ENCODE data around the gene PYDC1.
"Not testable (repeated sequence)": the region's sequence is repeated elsewhere in the genome, so short reads cannot be mapped to it uniquely, and the experiment has no call there.

The PYDC1 gene

DNA sequence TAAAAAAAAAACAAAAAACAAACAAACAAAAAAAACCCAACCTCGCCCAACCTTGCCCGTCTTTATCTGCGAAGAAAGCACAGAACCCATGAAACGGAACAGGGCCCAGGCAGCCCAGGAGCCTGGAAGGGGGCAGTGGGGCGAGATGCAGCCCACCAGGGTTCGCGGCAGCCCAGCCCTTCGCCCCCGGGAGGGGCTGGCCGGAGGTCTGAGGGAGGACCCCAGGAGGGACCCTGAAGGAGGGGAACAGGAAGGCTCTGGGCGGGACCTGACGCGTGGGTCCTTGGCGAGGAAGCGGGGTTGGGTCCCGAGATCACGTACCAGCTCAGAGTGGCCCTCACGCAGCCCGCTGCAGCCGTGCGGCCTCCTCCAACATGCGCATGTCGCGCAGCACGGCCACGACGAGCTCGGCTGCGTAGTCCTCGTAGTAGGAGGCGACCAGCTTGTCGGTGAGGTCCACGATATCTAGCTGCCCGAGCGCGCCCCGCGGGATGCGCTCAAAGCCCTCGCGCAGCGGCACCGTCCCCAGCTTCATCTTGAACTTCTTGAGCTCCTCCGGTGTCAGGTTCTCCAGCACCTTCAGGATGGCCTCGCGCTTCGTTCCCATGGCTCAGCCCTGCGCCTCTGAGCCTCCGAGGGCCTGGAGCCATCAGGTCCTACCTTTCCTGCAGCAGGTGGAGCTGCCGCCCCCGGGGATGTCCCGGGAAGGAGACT, at the start of gene PYDC1:
PYDC1 (minus strand) TSS at position 714 of the 714 bp plus-strand sequence; CDS start at position 607, 107 bp downstream.
- no peak for DNase-seq

- peak in 3 of 4 experiments; percentile 18 to 52 (median 26) for DNase-seq
Measured at GRCh38 chr16:31265329-31266245, 48.7 kb upstream of the PYDC1 start.

- DNase-seq, result no peak
Measured at GRCh38 chr16:31262084-31262483, 45.1 kb upstream of the PYDC1 start.

- no peak for DNase-seq
Measured at GRCh38 chr16:31260136-31260931, 43.4 kb upstream of the PYDC1 start.

GRCh38 chr16:31258366-31258765, 41.4 kb upstream of the PYDC1 start:
- no peak for DNase-seq

- no peak for DNase-seq
Measured at GRCh38 chr16:31256466-31256865, 39.5 kb upstream of the PYDC1 start.

GRCh38 chr16:31253642-31254045, 36.7 kb upstream of the PYDC1 start:
- DNase-seq, result no peak

- no peak for DNase-seq
Measured at GRCh38 chr16:31251435-31251834, 34.5 kb upstream of the PYDC1 start.

DNA sequence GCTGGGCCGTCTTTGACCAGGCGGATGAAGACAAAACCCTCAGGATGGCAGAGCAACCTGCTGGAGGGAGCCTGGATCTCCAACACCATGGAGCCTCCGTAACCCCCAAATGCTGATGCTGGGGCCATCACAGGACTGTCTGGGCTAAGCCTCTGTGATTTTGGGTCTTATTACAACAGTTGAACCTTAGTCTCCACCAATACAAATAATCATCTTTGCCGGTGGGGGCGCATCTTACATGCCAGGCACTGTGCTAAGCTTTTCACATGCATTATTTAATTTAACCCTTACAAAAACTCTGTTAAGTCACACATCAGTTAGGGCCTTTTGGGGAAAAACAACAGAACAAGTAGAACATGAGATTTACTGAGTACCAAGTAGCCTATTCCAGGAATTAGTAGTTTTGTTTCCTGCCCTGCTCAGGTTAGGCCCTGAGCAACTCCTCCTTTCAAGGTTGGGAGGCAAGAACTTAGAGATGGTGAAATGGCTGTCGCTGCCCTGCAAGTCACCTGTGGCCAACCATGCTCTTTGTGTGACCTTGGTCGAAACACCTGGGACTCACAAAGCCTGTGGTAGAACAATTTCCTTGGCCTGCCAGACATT, 33.9 kb upstream of the PYDC1 start:
- DNase-seq, result no peak

DNA sequence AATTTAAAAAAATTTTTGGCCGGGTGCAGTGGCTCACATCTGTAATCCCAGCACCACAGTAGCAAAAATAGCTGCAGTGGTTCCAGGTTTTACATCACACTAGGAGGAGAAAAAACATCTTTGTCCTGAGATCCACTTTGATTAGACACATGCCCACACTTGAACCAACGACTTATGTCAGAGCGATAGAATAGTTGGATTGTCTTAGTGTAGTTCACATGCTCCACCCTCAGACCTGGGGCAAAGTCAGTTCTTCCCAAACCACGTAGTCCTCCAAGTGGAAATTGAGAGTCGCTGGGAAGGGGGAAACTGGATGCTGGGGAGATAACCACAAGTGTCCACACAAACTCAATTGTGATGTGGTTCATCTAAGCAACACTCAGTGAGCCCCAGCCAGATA, 31.4 kb upstream of the PYDC1 start:
- no peak for DNase-seq

GRCh38 chr16:31246296-31246695, 29.4 kb upstream of the PYDC1 start:
- DNase-seq, result no peak

- not testable (repeated sequence) for DNase-seq
Measured at GRCh38 chr16:31245598-31245997, 28.7 kb upstream of the PYDC1 start.

DNA sequence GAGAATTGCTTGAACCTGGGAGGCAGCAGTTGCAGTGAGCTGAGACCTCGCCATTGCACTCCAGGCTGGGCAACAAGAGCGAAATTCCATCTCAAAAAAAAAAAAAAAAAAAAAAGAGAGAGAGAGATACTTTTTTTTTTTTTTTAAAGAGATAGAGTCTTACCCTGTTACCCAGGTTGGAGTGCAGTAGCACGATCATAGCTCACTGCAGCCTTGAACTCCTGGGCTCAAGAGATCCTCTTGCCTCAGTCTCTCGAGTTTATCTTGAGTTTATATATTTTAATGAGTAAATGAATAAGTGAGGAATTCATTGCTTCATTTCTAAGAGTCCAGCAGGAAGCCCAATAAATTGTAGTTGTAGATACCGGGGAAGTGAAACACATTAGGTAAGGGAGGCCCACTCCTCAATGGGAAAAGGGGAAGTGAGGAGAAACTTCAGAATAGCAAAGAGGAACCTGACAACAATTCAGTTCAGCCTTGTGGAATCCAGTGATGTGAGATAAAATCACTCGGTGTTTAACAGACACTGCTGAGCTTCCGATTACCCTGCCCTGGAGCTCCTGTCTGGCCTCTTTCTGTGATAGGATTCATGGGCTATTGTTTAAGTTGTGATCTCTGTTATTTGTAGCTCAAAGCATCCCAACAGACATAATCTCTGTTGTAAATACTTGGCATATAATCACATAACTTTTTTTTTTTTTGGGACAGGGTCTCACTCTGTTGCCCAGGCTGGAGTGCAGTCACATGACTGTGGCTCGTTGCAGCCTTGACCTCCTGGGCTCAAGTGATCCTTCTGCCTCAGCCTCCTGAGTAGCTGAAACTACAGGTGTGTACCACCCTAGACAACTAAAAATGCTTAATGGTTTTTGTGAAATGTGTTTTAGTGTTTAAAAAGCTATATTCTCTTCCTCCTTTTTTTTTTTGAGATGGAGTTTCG, 27.1 kb upstream of the PYDC1 start:
- DNase-seq, result no peak

DNA sequence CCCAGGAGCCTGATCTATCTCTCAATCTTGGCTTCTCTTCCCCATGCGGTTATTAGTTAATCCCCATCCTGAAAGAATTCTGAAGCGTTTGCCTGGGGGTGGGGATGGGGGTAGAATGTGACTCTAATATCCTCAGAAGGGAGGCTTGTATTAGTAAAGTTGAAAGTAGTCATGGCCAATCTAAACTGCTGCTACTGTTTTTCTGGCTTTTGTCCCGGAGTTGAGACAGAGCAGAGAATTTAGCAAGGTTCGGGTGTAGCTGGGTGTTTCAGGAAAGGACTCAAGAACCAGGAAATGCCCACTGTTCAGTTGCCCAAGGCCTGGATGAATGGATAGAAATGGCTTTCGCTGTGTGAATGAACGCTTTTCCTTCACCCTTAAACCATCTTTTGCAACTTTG, 25.3 kb upstream of the PYDC1 start:
- no peak for DNase-seq

DNA sequence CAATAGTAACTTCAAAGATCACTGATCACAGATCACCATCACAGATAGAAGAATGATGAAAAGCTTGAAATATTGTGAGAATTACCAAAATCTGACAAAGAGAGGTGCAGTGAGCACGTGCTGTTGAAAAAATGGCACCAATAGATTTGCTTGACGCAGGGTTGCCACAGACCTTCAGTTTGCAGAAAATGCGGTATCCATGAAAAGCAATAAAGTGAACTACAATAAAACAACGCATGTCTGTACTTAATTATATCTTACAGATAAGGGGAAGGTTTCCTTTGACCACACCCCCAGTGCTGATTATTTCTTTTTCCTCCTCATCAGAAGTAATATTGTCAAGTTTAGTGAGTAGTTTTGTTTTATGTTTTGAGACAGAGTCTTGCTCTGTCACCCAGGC, 21.1 kb upstream of the PYDC1 start:
- no peak for DNase-seq

GRCh38 chr16:31229501-31229900, 12.6 kb upstream of the PYDC1 start:
- no peak for DNase-seq

- DNase-seq, result no peak
Measured at GRCh38 chr16:31228206-31228605, 11.3 kb upstream of the PYDC1 start.

- DNase-seq, result no peak
Measured at GRCh38 chr16:31225193-31225592, 8.3 kb upstream of the PYDC1 start.

GRCh38 chr16:31224092-31224955, 7.4 kb upstream of the PYDC1 start:
- DNase-seq, result no peak

DNA sequence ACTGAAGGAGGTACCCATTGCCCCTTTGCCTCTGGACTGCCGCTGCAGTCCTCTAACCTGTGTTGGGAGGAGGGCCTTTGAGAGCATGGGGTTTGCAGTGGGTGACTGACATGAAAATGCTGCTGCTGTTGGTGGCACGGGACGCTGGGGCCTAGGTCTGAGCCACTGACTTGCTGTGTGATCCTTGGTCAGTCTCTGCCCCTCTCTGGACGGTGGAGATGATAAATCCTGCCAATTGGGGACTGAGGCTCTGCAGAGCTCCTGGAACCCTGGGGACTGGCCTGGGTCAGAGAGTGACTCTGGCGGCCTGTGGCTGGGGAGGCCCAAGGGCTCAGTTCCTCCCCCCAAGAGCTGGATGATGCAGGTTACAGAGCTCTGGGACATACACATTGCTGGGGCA, 6.1 kb upstream of the PYDC1 start:
- DNase-seq, result no peak

All from activated CD4-positive, CD25-positive, alpha-beta regulatory T cell (primary cell).